ENCODE data around the gene WDR82.

DNA sequence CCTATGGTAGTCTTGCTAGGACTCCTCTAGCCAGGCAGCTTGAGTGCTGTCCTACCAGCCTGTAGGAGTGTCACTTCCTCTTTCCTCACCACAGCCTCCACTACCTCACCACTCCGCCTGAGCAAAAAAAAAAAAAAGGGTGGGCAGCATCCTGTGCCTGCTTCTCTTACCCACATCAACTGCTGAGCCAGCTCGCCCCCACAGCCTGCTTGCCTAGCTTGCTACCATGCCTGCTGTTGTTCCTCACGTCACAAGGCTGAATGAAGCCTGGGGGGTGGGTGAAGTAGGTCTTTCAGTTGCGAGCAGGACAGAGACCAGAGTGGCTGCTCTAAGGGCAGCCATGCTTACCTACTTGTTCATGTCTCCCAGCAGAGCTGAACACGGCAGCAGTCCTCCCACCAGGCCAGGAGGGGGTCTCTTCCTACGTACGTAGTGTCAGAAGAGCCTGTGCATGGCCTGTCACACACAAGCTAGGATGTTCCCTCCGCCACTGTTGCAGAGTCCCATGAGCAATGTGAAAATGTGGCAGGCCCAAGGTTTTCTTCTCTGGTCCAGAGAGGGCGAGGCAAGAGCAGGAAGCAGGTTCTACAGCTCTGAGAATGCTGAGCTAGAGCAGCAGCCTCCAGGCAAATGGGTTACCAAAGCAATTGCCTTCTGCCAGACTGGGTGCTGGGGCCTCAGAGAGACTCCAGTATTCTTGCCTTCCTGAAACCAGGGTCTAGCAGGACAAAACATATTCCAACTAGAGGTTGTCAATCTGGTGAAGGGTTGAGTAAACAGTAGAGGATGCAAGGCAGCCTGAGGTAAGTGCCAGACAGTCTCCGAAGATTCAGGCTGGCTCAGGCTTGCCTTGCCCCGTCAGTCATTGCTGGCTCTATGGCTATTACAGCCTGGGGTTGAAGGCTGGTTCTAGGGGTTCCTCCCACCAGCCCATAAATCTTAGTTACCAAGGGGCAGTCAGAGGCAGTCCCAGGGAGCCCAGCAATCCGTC is 24.8 kb downstream of the WDR82 start:
- TF ChIP-seq POLR2AphosphoS5 (IDR thresholded peaks at IDR 0.05) (no peak), POLR2A (IDR thresholded peaks at IDR 0.05) (no peak)
